ENCODE data around the gene DIRAS3. TPM values are rescaled to one million over a fixed set of nuclear protein-coding genes. Genes with fewer than 3 reads are reported as not detected.

The DIRAS3 gene
- total and polyA plus RNA-seq, 2 experiments from 2014 or later = 5.0 to 8.7 TPM

- DNase-seq (ENCODE audit: low read depth in 1 of 2, low spot score in 1 of 2) = no peak
- Histone ChIP-seq H3K4me3 (no peak overlapping the region), H3K4me1 (ENCODE audit: low read depth) (no peaks in the 10 kb centered on the region), H3K27ac (no peak overlapping the region), H3K36me3 (no peaks in the 10 kb centered on the region), H3K27me3 (peaks cover 10% of the 10 kb centered on the region), H3K9me3 (ENCODE audit: low read depth) (no peaks in the 10 kb centered on the region)
- no peak for TF ChIP-seq CTCF (IDR thresholded peaks at IDR 0.05; ENCODE audit: low read depth, low read length)
These were observed 6.6 kb upstream of the DIRAS3 start for GRCh38 chr1:68057050-68057449.

GRCh38 chr1:68051475-68051874 is 1.0 kb upstream of the DIRAS3 start:
- TF ChIP-seq CTCF (IDR thresholded peaks at IDR 0.05; ENCODE audit: low read depth, low read length) = peak; percentile 59

GRCh38 chr1:68047659-68048026 is 2.8 kb downstream of the DIRAS3 start:
- H3K36me3 ChIP-seq = no peaks in the 10 kb centered on the region
- no peaks in the 10 kb centered on the region for H3K9me3 ChIP-seq (ENCODE audit: low read depth)
- H3K27ac ChIP-seq = no peak overlapping the region
- TF ChIP-seq CTCF (IDR thresholded peaks at IDR 0.05; ENCODE audit: low read depth, low read length) = no peak
- peaks cover 67% of the 10 kb centered on the region for H3K27me3 ChIP-seq
- peaks cover 4% of the 10 kb centered on the region for H3K4me1 ChIP-seq (ENCODE audit: low read depth)
- DNase-seq (ENCODE audit: low read depth in 1 of 2, low spot score in 1 of 2) = no peak
- H3K4me3 ChIP-seq = no peak overlapping the region

More at GRCh38 chr1:68051475-68051874, 1.0 kb upstream of the DIRAS3 start:
- no peaks in the 10 kb centered on the region for H3K4me1 ChIP-seq (ENCODE audit: low read depth)
- no peaks in the 10 kb centered on the region for H3K36me3 ChIP-seq
- DNase-seq (ENCODE audit: low read depth in 1 of 2, low spot score in 1 of 2) = peak; percentile 78 to 85
- peak overlapping the region; percentile 22 for H3K4me3 ChIP-seq
- peaks cover 62% of the 10 kb centered on the region for H3K27me3 ChIP-seq
- no peak overlapping the region for H3K27ac ChIP-seq
- no peaks in the 10 kb centered on the region for H3K9me3 ChIP-seq (ENCODE audit: low read depth)

GRCh38 chr1:68046885-68047658 is 3.4 kb downstream of the DIRAS3 start:
- Histone ChIP-seq H3K4me3 (no peak overlapping the region), H3K36me3 (no peaks in the 10 kb centered on the region), H3K27me3 (peaks cover 62% of the 10 kb centered on the region), H3K27ac (no peak overlapping the region), H3K9me3 (ENCODE audit: low read depth) (no peaks in the 10 kb centered on the region), H3K4me1 (ENCODE audit: low read depth) (peaks cover 4% of the 10 kb centered on the region)
- no peak for TF ChIP-seq CTCF (IDR thresholded peaks at IDR 0.05; ENCODE audit: low read depth, low read length)
- no peak for DNase-seq (ENCODE audit: low read depth in 1 of 2, low spot score in 1 of 2)

- H3K27ac ChIP-seq = no peak overlapping the region
- H3K36me3 ChIP-seq = no peaks in the 10 kb centered on the region
- H3K4me3 ChIP-seq = no peak overlapping the region
- DNase-seq (ENCODE audit: low read depth in 1 of 2, low spot score in 1 of 2) = no peak
- peaks cover 58% of the 10 kb centered on the region for H3K27me3 ChIP-seq
- peaks cover 4% of the 10 kb centered on the region for H3K4me1 ChIP-seq (ENCODE audit: low read depth)
- TF ChIP-seq CTCF (IDR thresholded peaks at IDR 0.05; ENCODE audit: low read depth, low read length) = no peak
- H3K9me3 ChIP-seq (ENCODE audit: low read depth) = no peaks in the 10 kb centered on the region
These were observed 4.0 kb downstream of the DIRAS3 start for GRCh38 chr1:68046423-68046822.

Data from cardiac muscle cell (in vitro differentiated cells and primary cell).